Thyroid gland (tissue), 4 donors: ENCODE measurements around the gene KIF13A. TPM values are rescaled to one million over a fixed set of nuclear protein-coding genes. Genes with fewer than 3 reads are reported as not detected.
A peak's percentile ranks its signal among the peaks of the same experiment; 100 is the strongest.

Experiments used
- DNase-seq, 2 donors: peaks; one replicate each; pipeline ENCODE4 v3.0.0-alpha.2; 2019
- H3K27ac ChIP-seq, 3 donors: fragments of 200-600 bp; sonication (generic); 1 replicate in 2 of 3; 2 replicates in 1 of 3; pipeline ENCODE4 v1.5.1; 2016 to 2019; ENCODE audit warnings: mild to moderate bottlenecking in 1 of 3, moderate library complexity in 1 of 3
- H3K27me3 ChIP-seq: fragments of 200-600 bp; sonication (generic); one replicate; pipeline ENCODE4 v1.5.1; 2019
- H3K36me3 ChIP-seq, 2 donors: fragments of 200-600 bp; sonication (generic); one replicate each; pipeline ENCODE4 v1.5.1; 2016 to 2019
- H3K4me1 ChIP-seq, 2 donors: fragments of 200-600 bp; sonication (generic); one replicate each; pipeline ENCODE4 v1.5.1; 2017 to 2019
- H3K4me3 ChIP-seq, 3 donors: fragments of 200-600 bp; sonication (generic); replicated peaks in 1 of 3; 1 replicate in 2 of 3; 2 replicates in 1 of 3; pipeline ENCODE4 v1.5.1; 2016; ENCODE audit warnings: mild to moderate bottlenecking in 1 of 3
- H3K9me3 ChIP-seq: fragments of 200-600 bp; sonication (generic); one replicate; pipeline ENCODE4 v1.5.1; 2017
- CTCF ChIP-seq, 6 experiments: fragments of 200-600 bp in 3 of 6; fragments of 450-650 bp in 3 of 6; sonication (generic) in 3 of 6; IDR thresholded peaks; one replicate each; pipeline ENCODE4 v1.5.1; 2016 to 2019; ENCODE audit warnings: antibody characterized with exemption in 6 of 6, mild to moderate bottlenecking in 2 of 6, inconsistent platforms in 1 of 6, moderate library complexity in 1 of 6
- POLR2A ChIP-seq, 2 donors: fragments of 450-650 bp; IDR thresholded peaks; one replicate each; pipeline ENCODE4 v1.6.1; 2017; ENCODE audit warnings: antibody characterized with exemption in 2 of 2, mild to moderate bottlenecking in 2 of 2, moderate library complexity in 1 of 2
- WGBS, 2 donors: methylation state at CpG; one replicate each; pipeline ENCODE4 v1.1.5; 2017; 5-methylcytosine and 5-hydroxymethylcytosine counted together
- intact Hi-C: fragments of 100-400 bp; cut with DNase I; formaldehyde crosslinking; loops from one replicate; pipeline ENCODE4 v1.15.1; 2023
- total RNA-seq, 4 donors: library from RNA; depleted of rRNA; stranded (reverse); fragments of >200 nt; gene quantifications; one replicate each; pipeline ENCODE4 v1.2.3, GENCODE V29; 2016

KIF13A gene
- total RNA-seq, 4 donors from 2014 or later: 40.7 to 79.8 (median 66.4) TPM

GRCh38 chr6:17842934-17843821 is 144.3 kb downstream of the KIF13A start:
- Histone ChIP-seq H3K4me1 (no peaks in the 10 kb centered on the region), H3K9me3 (no peaks in the 10 kb centered on the region), H3K27me3 (no peaks in the 10 kb centered on the region), H3K27ac (no peak overlapping the region), H3K4me3 (no peak overlapping the region), H3K36me3 (no peaks in the 10 kb centered on the region)
- TF ChIP-seq CTCF (IDR thresholded peaks at IDR 0.05): no peak
- WGBS, 2 donors: 91 to 94% methylated on average over 8 of the region's 8 CpGs
- intact Hi-C loops: no loop called here
- no peak for DNase-seq

GRCh38 chr6:17842014-17842776 is 145.2 kb downstream of the KIF13A start:
- intact Hi-C loops: no loop called here
- DNase-seq: no peak
- 94 to 99% methylated on average over 3 of the region's 3 CpGs for WGBS, 2 donors
- Histone ChIP-seq H3K27ac (no peak overlapping the region), H3K4me1 (no peaks in the 10 kb centered on the region), H3K9me3 (no peaks in the 10 kb centered on the region), H3K36me3 (no peaks in the 10 kb centered on the region), H3K4me3 (no peak overlapping the region), H3K27me3 (no peaks in the 10 kb centered on the region)
- TF ChIP-seq CTCF (IDR thresholded peaks at IDR 0.05) (no peak), POLR2A (IDR thresholded peaks at IDR 0.05) (no peak)

GRCh38 chr6:17839513-17840223 is 147.8 kb downstream of the KIF13A start:
- Histone ChIP-seq H3K9me3 (no peaks in the 10 kb centered on the region), H3K27ac (no peak overlapping the region), H3K36me3 (no peaks in the 10 kb centered on the region), H3K4me3 (no peak overlapping the region), H3K27me3 (no peaks in the 10 kb centered on the region), H3K4me1 (peaks cover 3 to 5% of the 10 kb centered on the region in 2 donors)
- DNase-seq: no peak
- TF ChIP-seq POLR2A (IDR thresholded peaks at IDR 0.05) (no peak), CTCF (IDR thresholded peaks at IDR 0.05) (no peak)
- WGBS, 2 donors: 93 to 97% methylated on average over 9 of the region's 9 CpGs
- intact Hi-C loops: loop anchor here (10.0 kb wide), 1 partner anchor 285 kb away; the partner anchor contains the start of gene NHLRC1

- no peak for DNase-seq
- Histone ChIP-seq H3K27me3 (no peaks in the 10 kb centered on the region), H3K27ac (peak overlapping the region; percentile 50 to 55 (median 53)), H3K36me3 (no peaks in the 10 kb centered on the region), H3K9me3 (no peaks in the 10 kb centered on the region), H3K4me3 (no peak overlapping the region), H3K4me1 (peaks cover 3 to 9% of the 10 kb centered on the region in 2 donors)
- intact Hi-C loops: loop anchor here (10.0 kb wide), 1 partner anchor 289 kb away; the partner anchor contains the start of gene NHLRC1
- whole genome bisulfite sequencing, 2 donors: 91 to 96% methylated on average over 2 of the region's 2 CpGs
- no peak for TF ChIP-seq CTCF (IDR thresholded peaks at IDR 0.05)
- TF ChIP-seq POLR2A (IDR thresholded peaks at IDR 0.05): no peak
Observed at GRCh38 chr6:17836293-17836692, 151.1 kb downstream of the KIF13A start.
